Epithelial cell of prostate (primary cell): Measurements from ENCODE around the gene LMBRD2.
"Not testable (repeated sequence)": the region's sequence is repeated elsewhere in the genome, so short reads cannot be mapped to it uniquely, and the experiment has no call there.

Experiments used
- DNase-seq: peaks from one replicate; pipeline ENCODE4 v3.0.0-alpha.2; 2011; ENCODE audit warnings: low read depth, low spot score
- H3K27ac ChIP-seq: fragments of 450-650 bp; 2 replicates; pipeline ENCODE4 v1.5.1; 2017; ENCODE audit warnings: mild to moderate bottlenecking

The LMBRD2 gene

GRCh38 chr5:36151434-36152323 lies at the start of gene LMBRD2, which contains the start of gene SKP2:
Gene LMBRD2, minus strand, starts transcription at chr5:36151887. Its CDS starts 8,538 bp downstream, at chr5:36143349.
Gene SKP2, plus strand, starts transcription at chr5:36152111. Its CDS starts 152 bp downstream, at chr5:36152263.
- DNase-seq, result peak; percentile 86
- peak within 1 kb of the TSS; percentile 58 for H3K27ac ChIP-seq

- DNase-seq, result peak; percentile 51
- no peak overlapping the region for H3K27ac ChIP-seq
Observed at GRCh38 chr5:36200513-36200912, 48.8 kb upstream of the LMBRD2 start.

- no peak overlapping the region for H3K27ac ChIP-seq
- no peak for DNase-seq
Observed at GRCh38 chr5:36199620-36200019, 47.9 kb upstream of the LMBRD2 start.

GRCh38 chr5:36198783-36199182 lies 47.1 kb upstream of the LMBRD2 start:
- DNase-seq, H3K27ac ChIP-seq: not testable (repeated sequence)

GRCh38 chr5:36198281-36198680 lies 46.6 kb upstream of the LMBRD2 start:
- H3K27ac ChIP-seq, result no peak overlapping the region
- no peak for DNase-seq

- no peak overlapping the region for H3K27ac ChIP-seq
- DNase-seq, result no peak
Observed at GRCh38 chr5:36193746-36194145, 42.1 kb upstream of the LMBRD2 start.

- not testable (repeated sequence) for H3K27ac ChIP-seq, DNase-seq
Observed at GRCh38 chr5:36184408-36184807, 32.7 kb upstream of the LMBRD2 start.

- no peak for DNase-seq
- H3K27ac ChIP-seq, result no peak overlapping the region
Observed at GRCh38 chr5:36181774-36182173, 30.1 kb upstream of the LMBRD2 start.

- DNase-seq, result no peak
- H3K27ac ChIP-seq, result no peak overlapping the region
Observed at GRCh38 chr5:36180556-36181350, 29.1 kb upstream of the LMBRD2 start.

GRCh38 chr5:36179950-36180349 lies 28.3 kb upstream of the LMBRD2 start:
- H3K27ac ChIP-seq, result no peak overlapping the region
- DNase-seq, result no peak

- no peak for DNase-seq
Observed at GRCh38 chr5:36178524-36178890, 26.8 kb upstream of the LMBRD2 start.

GRCh38 chr5:36177715-36178523 lies 26.2 kb upstream of the LMBRD2 start:
- no peak for DNase-seq
- no peak overlapping the region for H3K27ac ChIP-seq

More at GRCh38 chr5:36178524-36178890, 26.8 kb upstream of the LMBRD2 start:
- no peak overlapping the region for H3K27ac ChIP-seq

- no peak overlapping the region for H3K27ac ChIP-seq
- no peak for DNase-seq
Observed at GRCh38 chr5:36177154-36177553, 25.5 kb upstream of the LMBRD2 start.

- no peak for DNase-seq
- H3K27ac ChIP-seq, result no peak overlapping the region
Observed at GRCh38 chr5:36175043-36175442, 23.4 kb upstream of the LMBRD2 start.

GRCh38 chr5:36174119-36174518 lies 22.4 kb upstream of the LMBRD2 start:
- no peak for DNase-seq
- no peak overlapping the region for H3K27ac ChIP-seq

GRCh38 chr5:36173426-36173825 lies 21.7 kb upstream of the LMBRD2 start:
- no peak for DNase-seq
- H3K27ac ChIP-seq, result no peak overlapping the region

GRCh38 chr5:36172599-36172998 lies 20.9 kb upstream of the LMBRD2 start:
- no peak overlapping the region for H3K27ac ChIP-seq
- no peak for DNase-seq

- no peak for DNase-seq
- no peak overlapping the region for H3K27ac ChIP-seq
Observed at GRCh38 chr5:36170832-36171424, 19.2 kb upstream of the LMBRD2 start.

GRCh38 chr5:36168737-36169136 lies 17.1 kb upstream of the LMBRD2 start:
- H3K27ac ChIP-seq, result no peak overlapping the region
- no peak for DNase-seq

- DNase-seq, result no peak
- H3K27ac ChIP-seq, result no peak overlapping the region
Observed at GRCh38 chr5:36164461-36164860, 12.8 kb upstream of the LMBRD2 start.
